ENCODE measurements around the gene UBQLN1. TPM values are rescaled to one million over a fixed set of nuclear protein-coding genes. Genes with fewer than 3 reads are reported as not detected.

The UBQLN1 gene
- total RNA-seq, 1 experiment from 2014 or later, result 111 TPM

GRCh38 chr9:83701769-83702168 lies 6.0 kb downstream of the UBQLN1 start:
- no peak overlapping the region for H3K23ac ChIP-seq (ENCODE audit: insufficient read length, low read depth, low read length)
- H2BK120ac ChIP-seq (ENCODE audit: low read depth, low read length, poor library complexity, severe bottlenecking), result no peak overlapping the region
- H4K91ac ChIP-seq (ENCODE audit: insufficient read length, low read depth, low read length), result no peak overlapping the region
- no peak overlapping the region for H3K4ac ChIP-seq (ENCODE audit: low read depth, low read length)
- H3K23me2 ChIP-seq (ENCODE audit: insufficient read length, low read depth, low read length, poor library complexity, severe bottlenecking), result peaks cover 3% of the 10 kb centered on the region
- no CpG with 5 or more reads among the region's 6 CpGs for WGBS (ENCODE audit: extremely low coverage, insufficient read length, low lambda C conversion rate)
- H3K9me3 ChIP-seq (ENCODE audit: control insufficient read depth, low read depth, low read length), result no peaks in the 10 kb centered on the region
- H3K4me1 Mint-ChIP-seq, result peaks cover 36% of the 10 kb centered on the region in 2 experiments
- H3K27me3 ChIP-seq (ENCODE audit: insufficient read depth, low read length), result no peaks in the 10 kb centered on the region
- H3K14ac ChIP-seq (ENCODE audit: insufficient read depth, low read length), result no peak overlapping the region
- peaks cover 85% of the 10 kb centered on the region for H3K79me2 ChIP-seq (ENCODE audit: insufficient read depth, low read length)
- no peak for DNase-seq
- H3T11ph ChIP-seq (ENCODE audit: low read length), result no peak overlapping the region
- H3K9me3 Mint-ChIP-seq, result peaks cover 3 to 4% of the 10 kb centered on the region in 2 experiments; a peak in 3 of 5 replicates
- H4K5ac ChIP-seq (ENCODE audit: insufficient read length, low read depth, low read length), result no peak overlapping the region
- peaks cover 3% of the 10 kb centered on the region for H3K79me1 ChIP-seq (ENCODE audit: insufficient read depth, low read depth, low read length, poor library complexity, severe bottlenecking)
- H3K36me3 Mint-ChIP-seq (ENCODE audit: insufficient read depth in 1 of 3, low read depth in 3 of 3), result peaks cover 14 to 20% (median 20%) of the 10 kb centered on the region in 3 experiments
- H2BK5ac ChIP-seq (ENCODE audit: insufficient read length, low read length), result no peak overlapping the region
- no peak overlapping the region for H3K18ac ChIP-seq (ENCODE audit: insufficient read length, low read depth, low read length)
- no peaks in the 10 kb centered on the region for H4K20me1 ChIP-seq (ENCODE audit: control insufficient read depth, insufficient read depth, insufficient read length)
- H3K4me3 Mint-ChIP-seq, result no peak overlapping the region
- no peak overlapping the region for H3K9ac ChIP-seq (ENCODE audit: extremely low read depth, insufficient read length, low read length)
- H2BK12ac ChIP-seq (ENCODE audit: insufficient read length, low read depth, low read length), result no peak overlapping the region
- H3K56ac ChIP-seq (ENCODE audit: insufficient read length, low read depth, low read length), result no peak overlapping the region
- H4K8ac ChIP-seq (replicated peaks; ENCODE audit: insufficient read length, low read depth, low read length), result no peak overlapping the region
- TF ChIP-seq, protein P1, sequence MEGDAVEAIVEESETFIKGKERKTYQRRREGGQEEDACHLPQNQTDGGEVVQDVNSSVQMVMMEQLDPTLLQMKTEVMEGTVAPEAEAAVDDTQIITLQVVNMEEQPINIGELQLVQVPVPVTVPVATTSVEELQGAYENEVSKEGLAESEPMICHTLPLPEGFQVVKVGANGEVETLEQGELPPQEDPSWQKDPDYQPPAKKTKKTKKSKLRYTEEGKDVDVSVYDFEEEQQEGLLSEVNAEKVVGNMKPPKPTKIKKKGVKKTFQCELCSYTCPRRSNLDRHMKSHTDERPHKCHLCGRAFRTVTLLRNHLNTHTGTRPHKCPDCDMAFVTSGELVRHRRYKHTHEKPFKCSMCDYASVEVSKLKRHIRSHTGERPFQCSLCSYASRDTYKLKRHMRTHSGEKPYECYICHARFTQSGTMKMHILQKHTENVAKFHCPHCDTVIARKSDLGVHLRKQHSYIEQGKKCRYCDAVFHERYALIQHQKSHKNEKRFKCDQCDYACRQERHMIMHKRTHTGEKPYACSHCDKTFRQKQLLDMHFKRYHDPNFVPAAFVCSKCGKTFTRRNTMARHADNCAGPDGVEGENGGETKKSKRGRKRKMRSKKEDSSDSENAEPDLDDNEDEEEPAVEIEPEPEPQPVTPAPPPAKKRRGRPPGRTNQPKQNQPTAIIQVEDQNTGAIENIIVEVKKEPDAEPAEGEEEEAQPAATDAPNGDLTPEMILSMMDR (conservative IDR thresholded peaks at IDR 0.05), result no peak
- no peak overlapping the region for H3K27ac ChIP-seq (ENCODE audit: insufficient read length, low read depth, low read length)
- no peak overlapping the region for H2BK20ac ChIP-seq (ENCODE audit: low read depth, low read length, poor library complexity, severe bottlenecking)
- no peak overlapping the region for H3K4me2 ChIP-seq (ENCODE audit: insufficient read depth, insufficient read length, low read length)
- H3K4me1 ChIP-seq (ENCODE audit: insufficient read depth, low read length), result no peaks in the 10 kb centered on the region; the same call in 1 of the 2 replicates
- H2BK15ac ChIP-seq (ENCODE audit: low read depth, low read length), result no peak overlapping the region
- peak overlapping the region; percentile 4 to 69 (median 21); a peak in 4 of 7 replicates for H3K27ac Mint-ChIP-seq
- no peaks in the 10 kb centered on the region for H3K27me3 Mint-ChIP-seq (ENCODE audit: low read depth)
- no peak overlapping the region for H2AK5ac ChIP-seq (ENCODE audit: insufficient read length, low read length)
- H2AFZ ChIP-seq (ENCODE audit: low read length), result no peak overlapping the region

All from H9 (cell line).